Keratinocyte (primary cell): ENCODE measurements around the gene MICU2. TPM values are rescaled to one million over a fixed set of nuclear protein-coding genes. Genes with fewer than 3 reads are reported as not detected.

Source experiments
- DNase-seq: peaks from one replicate; pipeline ENCODE4 v3.0.0-alpha.2; 2011; ENCODE audit warnings: low read depth, missing footprints, low spot score
- FAIRE-seq: peaks from 2 replicates; lab custom pipeline; 2011; peaks lifted over from hg19 to GRCh38; lab: Jason Lieb, UNC
- H2AFZ ChIP-seq: 2 replicates; pipeline ENCODE4 v1.6.0; 2012; ENCODE audit warnings: low read length, control low read depth, inconsistent platforms; ENCODE audit not compliant: control insufficient read depth
- H3K27ac ChIP-seq: 2 replicates; pipeline ENCODE4 v1.5.1; 2011; ENCODE audit warnings: low read length; ENCODE audit not compliant: control insufficient read depth, insufficient read depth
- H3K27me3 ChIP-seq: 3 replicates; pipeline ENCODE4 v1.6.0; 2011; ENCODE audit warnings: low read length; ENCODE audit not compliant: control insufficient read depth, insufficient read depth; ENCODE audit errors: extremely low read depth
- H3K36me3 ChIP-seq, 2 experiments: 2 replicates in 1 of 2; 3 replicates in 1 of 2; pipeline ENCODE4 v1.5.1; 2011; ENCODE audit warnings: low read length in 2 of 2, mild to moderate bottlenecking in 1 of 2; ENCODE audit not compliant: control insufficient read depth in 2 of 2, insufficient read depth in 2 of 2; ENCODE audit errors: extremely low read depth in 1 of 2
- H3K4me1 ChIP-seq: 3 replicates; pipeline ENCODE4 v1.5.1; 2011; ENCODE audit warnings: low read length; ENCODE audit not compliant: control insufficient read depth, insufficient read depth; ENCODE audit errors: extremely low read depth
- H3K4me2 ChIP-seq: 3 replicates; pipeline ENCODE4 v1.6.0; 2011; ENCODE audit warnings: low read depth, low read length; ENCODE audit not compliant: control insufficient read depth, insufficient read depth; ENCODE audit errors: extremely low read depth
- H3K4me3 ChIP-seq, 3 experiments: fragments of 200-600 bp in 1 of 3; sonication (generic) in 1 of 3; 2 replicates in 2 of 3; 3 replicates in 1 of 3; pipeline ENCODE4 v1.5.1; 2011 to 2016; ENCODE audit warnings: low read length in 3 of 3, mild to moderate bottlenecking in 3 of 3, control low read depth in 2 of 3, inconsistent platforms in 1 of 3, low read depth in 1 of 3, mixed read lengths in 1 of 3, mixed run types in 1 of 3, moderate library complexity in 1 of 3; ENCODE audit not compliant: control insufficient read depth in 2 of 3, insufficient read depth in 2 of 3; ENCODE audit errors: extremely low read depth in 1 of 3
- H3K79me2 ChIP-seq: 2 replicates; pipeline ENCODE4 v1.6.0; 2012; ENCODE audit warnings: low read length; ENCODE audit not compliant: control insufficient read depth, insufficient read depth
- H3K9ac ChIP-seq: 3 replicates; pipeline ENCODE4 v1.6.0; 2011; ENCODE audit warnings: low read length; ENCODE audit not compliant: control insufficient read depth, insufficient read depth; ENCODE audit errors: extremely low read depth
- H3K9me1 ChIP-seq: 3 replicates; pipeline ENCODE4 v1.6.0; 2011; ENCODE audit warnings: low read length; ENCODE audit not compliant: control insufficient read depth, insufficient read depth; ENCODE audit errors: extremely low read depth
- H3K9me3 ChIP-seq: 2 replicates; pipeline ENCODE4 v1.5.1; 2012; ENCODE audit warnings: low read depth, low read length; ENCODE audit not compliant: control insufficient read depth
- H4K20me1 ChIP-seq: 3 replicates; pipeline ENCODE4 v1.6.0; 2011; ENCODE audit warnings: low read length; ENCODE audit not compliant: control insufficient read depth, insufficient read depth; ENCODE audit errors: extremely low read depth
- CTCF ChIP-seq, 3 experiments: IDR thresholded peaks in 1 of 3; conservative IDR thresholded peaks in 1 of 3; optimal IDR thresholded peaks in 1 of 3; 2 replicates in 2 of 3; 3 replicates in 1 of 3; pipeline versions ENCODE3 to v1.5.1; 2011; ENCODE audit warnings: low read length in 3 of 3, mild to moderate bottlenecking in 3 of 3, moderate library complexity in 2 of 3, control low read depth in 1 of 3, inconsistent platforms in 1 of 3; ENCODE audit not compliant: insufficient read depth in 2 of 3; ENCODE audit errors: extremely low read depth in 1 of 3
- EZH2 ChIP-seq: IDR thresholded peaks from one replicate; pipeline ENCODE4 v1.6.1; 2012; ENCODE audit warnings: inconsistent platforms, mild to moderate bottlenecking, low read length, moderate library complexity
- dilution Hi-C: fragments of 300-500 bp; cut with MboI; formaldehyde crosslinking; loops from one replicate; pipeline ENCODE4 v1.7.0; 2020; ENCODE audit warnings: low sequenced_read_pairs; ENCODE audit not compliant: extremely low pct_ligation_motif_present
- polyA plus RNA-seq, 5 experiments: library from polyadenylated mRNA; depleted of rRNA in 3 of 5; stranded (reverse) in 3 of 5; stranded (forward) in 1 of 5; unstranded in 1 of 5; fragments of >200 nt; gene quantifications; 1 replicate in 1 of 5; 2 replicates in 3 of 5; 3 replicates in 1 of 5; pipeline versions ENCODE4 v1.2.1 to v1.2.3, GENCODE V29; 2011 to 2012; ENCODE audit warnings: missing spikeins in 2 of 5, low read depth in 1 of 5, low replicate concordance in 1 of 5

MICU2 gene
- polyA plus RNA-seq, 1 donor (not counting 4 experiments of a cell fraction or from before 2014, with no cell fraction given) = 42.9 TPM

GRCh38 chr13:21483748-21484147 lies 120.2 kb downstream of the MICU2 start:
- FAIRE-seq (no peak), DNase-seq (no peak)
- H3K4me2 ChIP-seq = no peak overlapping the region
- H4K20me1 ChIP-seq = no peaks in the 10 kb centered on the region
- H3K9me1 ChIP-seq = no peaks in the 10 kb centered on the region
- H3K4me3 ChIP-seq = no peak overlapping the region
- H3K79me2 ChIP-seq = no peaks in the 10 kb centered on the region
- dilution Hi-C loops = no loop called here
- H3K4me1 ChIP-seq = peaks cover 5% of the 10 kb centered on the region
- TF ChIP-seq EZH2 (no peak), CTCF (optimal IDR thresholded peaks at IDR 0.05 in 1 of 3, IDR thresholded peaks at IDR 0.05 in 1 of 3, conservative IDR thresholded peaks at IDR 0.05 in 1 of 3; ENCODE audit: extremely low read depth in 1 of 3, insufficient read depth in 2 of 3, low read length in 3 of 3) (no peak)
- no peak overlapping the region for H3K27ac ChIP-seq
- no peaks in the 10 kb centered on the region for H3K36me3 ChIP-seq
- no peaks in the 10 kb centered on the region for H3K27me3 ChIP-seq
- no peaks in the 10 kb centered on the region for H3K9me3 ChIP-seq
- H3K9ac ChIP-seq = no peak overlapping the region
- H2AFZ ChIP-seq = no peak overlapping the region

GRCh38 chr13:21481359-21481758 lies 122.6 kb downstream of the MICU2 start:
- Histone ChIP-seq H2AFZ (no peak overlapping the region), H3K9ac (no peak overlapping the region), H3K36me3 (no peaks in the 10 kb centered on the region), H3K9me3 (no peaks in the 10 kb centered on the region), H3K27me3 (no peaks in the 10 kb centered on the region), H3K79me2 (no peaks in the 10 kb centered on the region), H3K4me2 (no peak overlapping the region), H3K9me1 (no peaks in the 10 kb centered on the region), H3K4me1 (peaks cover 5% of the 10 kb centered on the region), H3K27ac (no peak overlapping the region), H4K20me1 (no peaks in the 10 kb centered on the region), H3K4me3 (no peak overlapping the region)
- DNase-seq = no peak
- dilution Hi-C loops = no loop called here
- no peak for TF ChIP-seq EZH2
- TF ChIP-seq CTCF (optimal IDR thresholded peaks at IDR 0.05 in 1 of 3, IDR thresholded peaks at IDR 0.05 in 1 of 3, conservative IDR thresholded peaks at IDR 0.05 in 1 of 3; ENCODE audit: extremely low read depth in 1 of 3, insufficient read depth in 2 of 3, low read length in 3 of 3) = no peak
- no peak for FAIRE-seq
